Stomach (tissue), 4 donors: ENCODE data around the gene NT5C.

Experiments
- POLR2A ChIP-seq, 4 donors: fragments of 450-650 bp; IDR thresholded peaks; one replicate each; pipeline ENCODE4 v1.6.1; 2016; ENCODE audit warnings: antibody characterized with exemption in 4 of 4, control low read depth in 2 of 4, mild to moderate bottlenecking in 1 of 4, moderate library complexity in 1 of 4
- TF ChIP-seq, protein P1 (sequence below), 7 experiments: fragments of 450-650 bp in 4 of 7; fragments of 200-600 bp in 3 of 7; sonication (generic) in 3 of 7; IDR thresholded peaks; one replicate each; pipeline ENCODE4 v1.5.1; 2016 to 2019; ENCODE audit warnings: antibody characterized with exemption in 7 of 7, control low read depth in 2 of 7, mild to moderate bottlenecking in 1 of 7

DNA sequence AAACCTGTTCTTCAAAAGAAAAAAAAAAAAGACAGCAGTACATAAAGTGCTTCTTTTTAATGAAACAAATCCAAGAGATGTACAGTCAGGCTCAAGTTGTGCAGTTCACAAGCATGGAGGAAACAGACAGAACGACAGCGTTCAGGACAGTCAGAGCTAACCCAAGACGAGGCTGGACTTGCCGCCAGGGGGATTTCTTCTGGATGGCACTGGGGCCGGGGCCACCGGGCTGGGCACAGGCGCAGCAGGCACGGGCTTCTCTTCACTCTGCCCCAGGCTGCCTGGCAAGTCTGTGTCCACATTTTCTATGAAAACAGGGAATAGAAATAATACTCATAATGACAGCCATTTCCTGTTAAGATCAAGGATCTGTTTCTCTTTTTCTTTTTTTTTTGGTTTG, 4.4 kb upstream of the NT5C start:
- TF ChIP-seq POLR2A (IDR thresholded peaks at IDR 0.05), result no peak
- TF ChIP-seq, protein P1, sequence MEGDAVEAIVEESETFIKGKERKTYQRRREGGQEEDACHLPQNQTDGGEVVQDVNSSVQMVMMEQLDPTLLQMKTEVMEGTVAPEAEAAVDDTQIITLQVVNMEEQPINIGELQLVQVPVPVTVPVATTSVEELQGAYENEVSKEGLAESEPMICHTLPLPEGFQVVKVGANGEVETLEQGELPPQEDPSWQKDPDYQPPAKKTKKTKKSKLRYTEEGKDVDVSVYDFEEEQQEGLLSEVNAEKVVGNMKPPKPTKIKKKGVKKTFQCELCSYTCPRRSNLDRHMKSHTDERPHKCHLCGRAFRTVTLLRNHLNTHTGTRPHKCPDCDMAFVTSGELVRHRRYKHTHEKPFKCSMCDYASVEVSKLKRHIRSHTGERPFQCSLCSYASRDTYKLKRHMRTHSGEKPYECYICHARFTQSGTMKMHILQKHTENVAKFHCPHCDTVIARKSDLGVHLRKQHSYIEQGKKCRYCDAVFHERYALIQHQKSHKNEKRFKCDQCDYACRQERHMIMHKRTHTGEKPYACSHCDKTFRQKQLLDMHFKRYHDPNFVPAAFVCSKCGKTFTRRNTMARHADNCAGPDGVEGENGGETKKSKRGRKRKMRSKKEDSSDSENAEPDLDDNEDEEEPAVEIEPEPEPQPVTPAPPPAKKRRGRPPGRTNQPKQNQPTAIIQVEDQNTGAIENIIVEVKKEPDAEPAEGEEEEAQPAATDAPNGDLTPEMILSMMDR (IDR thresholded peaks at IDR 0.05), result no peak
